ENCODE results near the gene CAPN9. TPM values are rescaled to one million over a fixed set of nuclear protein-coding genes. Genes with fewer than 3 reads are reported as not detected.
A peak's percentile ranks its signal among the peaks of the same experiment; 100 is the strongest.

CAPN9 gene
- total and polyA plus RNA-seq, 9 of the 15 experiments (the other 6 are each of a cell fraction or from before 2014, with no cell fraction given), result not detected

DNA sequence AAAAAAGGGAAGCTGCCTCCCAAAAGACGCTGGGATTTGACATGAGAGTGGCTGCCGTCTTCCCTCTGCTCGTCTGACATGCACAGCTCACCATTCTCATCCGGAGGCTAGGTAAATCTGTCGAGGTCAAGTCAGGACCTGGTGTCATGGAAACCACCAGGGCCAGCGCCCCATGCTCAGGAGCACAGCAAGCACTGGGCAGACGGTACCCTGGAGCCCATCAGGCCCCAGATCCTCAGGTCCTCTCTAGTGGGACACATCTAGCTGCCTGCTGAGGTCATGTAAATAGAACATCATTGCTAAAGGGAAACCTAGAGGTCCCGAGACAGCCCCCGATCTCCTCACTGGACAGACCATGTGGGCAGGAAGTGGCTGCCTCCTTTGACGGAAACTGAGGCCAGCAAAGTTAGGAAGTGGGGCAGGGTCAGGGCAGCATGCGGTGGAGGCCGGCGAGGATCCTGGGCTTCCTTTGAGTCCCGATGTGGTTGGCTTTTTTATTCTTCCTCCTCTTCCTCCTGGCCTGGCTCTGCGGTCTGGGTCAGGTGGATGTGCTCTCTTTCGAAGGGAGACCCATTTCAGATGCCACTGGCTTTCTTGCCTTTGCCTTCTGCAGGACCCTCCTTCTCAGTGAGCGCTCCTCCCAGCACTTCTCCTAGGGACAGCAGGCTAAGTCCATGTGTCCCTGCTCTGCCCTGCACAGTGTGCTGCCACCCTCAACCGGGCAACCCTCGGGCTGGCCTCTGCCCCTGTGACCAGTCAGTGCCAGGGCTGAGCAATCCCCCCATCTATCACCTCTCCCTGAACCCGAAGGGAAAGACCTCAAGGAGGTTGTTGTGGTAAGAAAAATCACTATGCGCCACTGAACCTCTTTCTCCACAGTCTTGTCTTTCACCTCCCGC lies 39.2 kb upstream of the CAPN9 start:
- H3K9ac ChIP-seq (ENCODE audit: insufficient read depth in 1 of 2, low read depth in 2 of 2, low read length in 2 of 2), result no peak overlapping the region
- DNase-seq (ENCODE audit: extremely low read depth in 1 of 4, low spot score in 3 of 4) (no peak), FAIRE-seq (no peak), ATAC-seq (no peak)
- no peaks in the 10 kb centered on the region for H3K9me1 ChIP-seq (ENCODE audit: control insufficient read depth, insufficient read depth, low read length)
- no peaks in the 10 kb centered on the region for H3K36me3 ChIP-seq (ENCODE audit: control insufficient read depth, insufficient read depth, low read length)
- POLR2A ChIA-PET, result no interaction called here
- no peak overlapping the region for H3K4me2 ChIP-seq (ENCODE audit: insufficient read depth, low read length)
- H3K27me3 ChIP-seq (ENCODE audit: control insufficient read depth in 2 of 2, insufficient read depth in 2 of 2, low read length in 2 of 2), result peaks cover 60 to 94% of the 10 kb centered on the region in 2 experiments
- CTCF ChIA-PET (ENCODE audit: low intra/inter-chr PET ratio), result no interaction called here
- no peak overlapping the region for H3K27ac ChIP-seq (ENCODE audit: extremely low read depth, low read depth, low read length)
- TF ChIP-seq TAL1 (IDR thresholded peaks at IDR 0.05) (no peak), MAFK (IDR thresholded peaks at IDR 0.05; ENCODE audit: low read length) (no peak)
- TF ChIP-seq, protein P1, sequence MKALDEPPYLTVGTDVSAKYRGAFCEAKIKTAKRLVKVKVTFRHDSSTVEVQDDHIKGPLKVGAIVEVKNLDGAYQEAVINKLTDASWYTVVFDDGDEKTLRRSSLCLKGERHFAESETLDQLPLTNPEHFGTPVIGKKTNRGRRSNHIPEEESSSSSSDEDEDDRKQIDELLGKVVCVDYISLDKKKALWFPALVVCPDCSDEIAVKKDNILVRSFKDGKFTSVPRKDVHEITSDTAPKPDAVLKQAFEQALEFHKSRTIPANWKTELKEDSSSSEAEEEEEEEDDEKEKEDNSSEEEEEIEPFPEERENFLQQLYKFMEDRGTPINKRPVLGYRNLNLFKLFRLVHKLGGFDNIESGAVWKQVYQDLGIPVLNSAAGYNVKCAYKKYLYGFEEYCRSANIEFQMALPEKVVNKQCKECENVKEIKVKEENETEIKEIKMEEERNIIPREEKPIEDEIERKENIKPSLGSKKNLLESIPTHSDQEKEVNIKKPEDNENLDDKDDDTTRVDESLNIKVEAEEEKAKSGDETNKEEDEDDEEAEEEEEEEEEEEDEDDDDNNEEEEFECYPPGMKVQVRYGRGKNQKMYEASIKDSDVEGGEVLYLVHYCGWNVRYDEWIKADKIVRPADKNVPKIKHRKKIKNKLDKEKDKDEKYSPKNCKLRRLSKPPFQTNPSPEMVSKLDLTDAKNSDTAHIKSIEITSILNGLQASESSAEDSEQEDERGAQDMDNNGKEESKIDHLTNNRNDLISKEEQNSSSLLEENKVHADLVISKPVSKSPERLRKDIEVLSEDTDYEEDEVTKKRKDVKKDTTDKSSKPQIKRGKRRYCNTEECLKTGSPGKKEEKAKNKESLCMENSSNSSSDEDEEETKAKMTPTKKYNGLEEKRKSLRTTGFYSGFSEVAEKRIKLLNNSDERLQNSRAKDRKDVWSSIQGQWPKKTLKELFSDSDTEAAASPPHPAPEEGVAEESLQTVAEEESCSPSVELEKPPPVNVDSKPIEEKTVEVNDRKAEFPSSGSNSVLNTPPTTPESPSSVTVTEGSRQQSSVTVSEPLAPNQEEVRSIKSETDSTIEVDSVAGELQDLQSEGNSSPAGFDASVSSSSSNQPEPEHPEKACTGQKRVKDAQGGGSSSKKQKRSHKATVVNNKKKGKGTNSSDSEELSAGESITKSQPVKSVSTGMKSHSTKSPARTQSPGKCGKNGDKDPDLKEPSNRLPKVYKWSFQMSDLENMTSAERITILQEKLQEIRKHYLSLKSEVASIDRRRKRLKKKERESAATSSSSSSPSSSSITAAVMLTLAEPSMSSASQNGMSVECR (CRISPR knock-in tag; IDR thresholded peaks at IDR 0.05), result 0 out of 2 replicates have a peak, but pooled peaks have one; percentile 24
- intact Hi-C loops (cut with micrococcal nuclease), result no loop called here
- peaks cover 10% of the 10 kb centered on the region; the same call in 1 of the 2 replicates for H4K20me1 ChIP-seq (replicated peaks; ENCODE audit: control insufficient read depth, insufficient read depth, low read length)
- peaks cover 0 to 13% of the 10 kb centered on the region in 2 experiments; a peak in 2 of 5 replicates for H3K4me1 ChIP-seq (replicated peaks in 1 of 2; ENCODE audit: control insufficient read depth in 2 of 2, insufficient read depth in 2 of 2, low read length in 2 of 2)
- in situ Hi-C loops (cut with MboI), result no loop called here
- no peaks in the 10 kb centered on the region for H3K79me2 ChIP-seq (ENCODE audit: control insufficient read depth, insufficient read depth, low read length)
- no peaks in the 10 kb centered on the region for H3K9me3 ChIP-seq (replicated peaks; ENCODE audit: control insufficient read depth, insufficient read depth, low read depth, low read length)
- 19% methylated on average over 22 of the region's 22 CpGs for WGBS (ENCODE audit: insufficient coverage, low coverage, missing lambda C conversion rate)
- no peak overlapping the region for H3K4me3 ChIP-seq
- no TSS peak for BruUV-seq (replicated peaks)
- H2AFZ ChIP-seq (ENCODE audit: low read depth, low read length), result no peak overlapping the region
